Measurements from ENCODE around the gene MICAL3. TPM values are rescaled to one million over a fixed set of nuclear protein-coding genes. Genes with fewer than 3 reads are reported as not detected.

Gene MICAL3
- total RNA-seq, 6 experiments from 2014 or later: 38.6 to 44.1 (median 39.7) TPM

GRCh38 chr22:17884893-17885292 lies 139.5 kb downstream of the MICAL3 start:
- peaks cover 14% of the 10 kb centered on the region; the same call in 1 of the 2 replicates for H3K36me3 Mint-ChIP-seq (ENCODE audit: low read depth)
- no peak for TF ChIP-seq CTCF (IDR thresholded peaks at IDR 0.05)
- DNase-seq: no peak
- peaks cover 8% of the 10 kb centered on the region for H3K4me1 Mint-ChIP-seq (ENCODE audit: low read depth)
- H3K27me3 Mint-ChIP-seq (ENCODE audit: insufficient read depth): peaks cover 2% of the 10 kb centered on the region; the same call in 1 of the 2 replicates
- no peak overlapping the region for H3K27ac Mint-ChIP-seq
- H3K4me3 Mint-ChIP-seq: no peak overlapping the region
- no peaks in the 10 kb centered on the region for H3K9me3 Mint-ChIP-seq

- DNase-seq: no peak
- Mint-ChIP-seq H3K9me3 (no peaks in the 10 kb centered on the region), H3K4me1 (ENCODE audit: low read depth) (peaks cover 7% of the 10 kb centered on the region; the same call in 1 of the 2 replicates), H3K27ac (no peak overlapping the region), H3K36me3 (ENCODE audit: low read depth) (peaks cover 14% of the 10 kb centered on the region; the same call in 1 of the 2 replicates), H3K4me3 (no peak overlapping the region), H3K27me3 (ENCODE audit: insufficient read depth) (peaks cover 2% of the 10 kb centered on the region; the same call in 1 of the 2 replicates)
- TF ChIP-seq CTCF (IDR thresholded peaks at IDR 0.05): no peak
Measured at GRCh38 chr22:17884084-17884483, 140.3 kb downstream of the MICAL3 start.

- Mint-ChIP-seq H3K27ac (no peak overlapping the region), H3K27me3 (ENCODE audit: insufficient read depth) (peaks cover 2% of the 10 kb centered on the region; the same call in 1 of the 2 replicates), H3K4me1 (ENCODE audit: low read depth) (peaks cover 7% of the 10 kb centered on the region; the same call in 1 of the 2 replicates), H3K4me3 (no peak overlapping the region), H3K9me3 (no peaks in the 10 kb centered on the region), H3K36me3 (ENCODE audit: low read depth) (peaks cover 14% of the 10 kb centered on the region; the same call in 1 of the 2 replicates)
- DNase-seq: no peak
- no peak for TF ChIP-seq CTCF (IDR thresholded peaks at IDR 0.05)
Measured at GRCh38 chr22:17883356-17883755, 141.0 kb downstream of the MICAL3 start.

GRCh38 chr22:17882727-17883126 lies 141.6 kb downstream of the MICAL3 start:
- H3K27me3 Mint-ChIP-seq (ENCODE audit: insufficient read depth): peaks cover 2% of the 10 kb centered on the region
- H3K9me3 Mint-ChIP-seq: no peaks in the 10 kb centered on the region

GRCh38 chr22:17882162-17882561 lies 142.2 kb downstream of the MICAL3 start:
- H3K9me3 Mint-ChIP-seq: no peaks in the 10 kb centered on the region
- no peak for DNase-seq
- H3K36me3 Mint-ChIP-seq (ENCODE audit: low read depth): peaks cover 14% of the 10 kb centered on the region; the same call in 1 of the 2 replicates
- H3K4me3 Mint-ChIP-seq: no peak overlapping the region
- peaks cover 2% of the 10 kb centered on the region for H3K27me3 Mint-ChIP-seq (ENCODE audit: insufficient read depth)
- H3K27ac Mint-ChIP-seq: no peak overlapping the region
- no peak for TF ChIP-seq CTCF (IDR thresholded peaks at IDR 0.05)
- peaks cover 7% of the 10 kb centered on the region; the same call in 1 of the 2 replicates for H3K4me1 Mint-ChIP-seq (ENCODE audit: low read depth)

More at GRCh38 chr22:17882727-17883126, 141.6 kb downstream of the MICAL3 start:
- no peak overlapping the region; the same call in 1 of the 2 replicates for H3K27ac Mint-ChIP-seq
- peaks cover 14% of the 10 kb centered on the region; the same call in 1 of the 2 replicates for H3K36me3 Mint-ChIP-seq (ENCODE audit: low read depth)
- H3K4me3 Mint-ChIP-seq: no peak overlapping the region
- H3K4me1 Mint-ChIP-seq (ENCODE audit: low read depth): peaks cover 7% of the 10 kb centered on the region; the same call in 1 of the 2 replicates
- DNase-seq: no peak
- no peak for TF ChIP-seq CTCF (IDR thresholded peaks at IDR 0.05)

Measured in HFFc6 (cell line).